Measurements from ENCODE around the gene SNCB. TPM values are rescaled to one million over a fixed set of nuclear protein-coding genes. Genes with fewer than 3 reads are reported as not detected.

SNCB gene
- total RNA-seq, 1 experiment from 2014 or later: 2.1 TPM

GRCh38 chr5:176619569-176620332, 10.6 kb downstream of the SNCB start:
- Histone ChIP-seq H2AFZ (ENCODE audit: low read length) (no peak overlapping the region), H4K20me1 (ENCODE audit: low read length) (no peaks in the 10 kb centered on the region), H3K36me3 (ENCODE audit: low read depth, low read length) (no peaks in the 10 kb centered on the region), H3K4me2 (ENCODE audit: low read length) (peak overlapping the region; percentile 56), H3K27ac (ENCODE audit: low read length) (no peak overlapping the region), H3K79me2 (ENCODE audit: low read length) (no peaks in the 10 kb centered on the region), H3K4me3 (ENCODE audit: low read length) (no peak overlapping the region), H3K9me2 (replicated peaks; ENCODE audit: low read length) (no peaks in the 10 kb centered on the region), H3K9ac (ENCODE audit: low read length) (no peak overlapping the region), H3K9me3 (ENCODE audit: low read length) (no peaks in the 10 kb centered on the region), H3F3A (ENCODE audit: low read length, unreplicated experiment) (no peaks in the 10 kb centered on the region), H3K27me3 (ENCODE audit: low read length) (peaks cover 18% of the 10 kb centered on the region), H3K4me1 (ENCODE audit: insufficient read depth, low read length) (peaks cover 11% of the 10 kb centered on the region)
- CTCF ChIA-PET: no interaction called here
- TF ChIP-seq EZH2 (IDR thresholded peaks at IDR 0.05; ENCODE audit: low read length, unreplicated experiment): no peak
- no peak for TF ChIP-seq EZH2phosphoT487 (IDR thresholded peaks at IDR 0.05; ENCODE audit: borderline replicate concordance, low read length)
- TF ChIP-seq CTCF (conservative IDR thresholded peaks at IDR 0.05; ENCODE audit: low read depth, low read length): no peak
- intact Hi-C loops (cut with micrococcal nuclease): no loop called here
- ATAC-seq (no peak), DNase-seq (no peak)
- POLR2A ChIA-PET (ENCODE audit: unreplicated experiment): no interaction called here
- BruUV-seq (replicated peaks): no TSS peak

- CTCF ChIA-PET: no interaction called here
Observed at GRCh38 chr5:176619203-176619568, 11.1 kb downstream of the SNCB start.

More at GRCh38 chr5:176619203-176619568, 11.1 kb downstream of the SNCB start:
- Histone ChIP-seq H3K4me3 (ENCODE audit: low read length) (no peak overlapping the region), H3K79me2 (ENCODE audit: low read length) (no peaks in the 10 kb centered on the region), H3K9ac (ENCODE audit: low read length) (no peak overlapping the region), H3K27ac (ENCODE audit: low read length) (no peak overlapping the region), H3K9me3 (ENCODE audit: low read length) (no peaks in the 10 kb centered on the region), H3K4me1 (ENCODE audit: insufficient read depth, low read length) (peaks cover 17% of the 10 kb centered on the region), H3K27me3 (ENCODE audit: low read length) (peaks cover 18% of the 10 kb centered on the region), H3K4me2 (ENCODE audit: low read length) (no peak overlapping the region), H3K9me2 (replicated peaks; ENCODE audit: low read length) (no peaks in the 10 kb centered on the region), H3K36me3 (ENCODE audit: low read depth, low read length) (no peaks in the 10 kb centered on the region), H4K20me1 (ENCODE audit: low read length) (no peaks in the 10 kb centered on the region), H3F3A (ENCODE audit: low read length, unreplicated experiment) (no peaks in the 10 kb centered on the region), H2AFZ (ENCODE audit: low read length) (no peak overlapping the region)
- ATAC-seq (no peak), DNase-seq (no peak)
- intact Hi-C loops (cut with micrococcal nuclease): no loop called here
- no TSS peak for BruUV-seq (replicated peaks)
- POLR2A ChIA-PET (ENCODE audit: unreplicated experiment): no interaction called here
- TF ChIP-seq EZH2phosphoT487 (IDR thresholded peaks at IDR 0.05; ENCODE audit: borderline replicate concordance, low read length) (no peak), CTCF (conservative IDR thresholded peaks at IDR 0.05; ENCODE audit: low read depth, low read length) (no peak), EZH2 (IDR thresholded peaks at IDR 0.05; ENCODE audit: low read length, unreplicated experiment) (no peak)

Measured in PC-3 (cell line).